Activated T-cell treated with anti-CD3 and anti-CD28 coated beads for 4 hours (primary cell): ENCODE data around the gene ASIC4.

Source experiments
- DNase-seq: peaks from one replicate; pipeline ENCODE4 v3.0.0-alpha.2; 2020

The ASIC4 gene, protein sequence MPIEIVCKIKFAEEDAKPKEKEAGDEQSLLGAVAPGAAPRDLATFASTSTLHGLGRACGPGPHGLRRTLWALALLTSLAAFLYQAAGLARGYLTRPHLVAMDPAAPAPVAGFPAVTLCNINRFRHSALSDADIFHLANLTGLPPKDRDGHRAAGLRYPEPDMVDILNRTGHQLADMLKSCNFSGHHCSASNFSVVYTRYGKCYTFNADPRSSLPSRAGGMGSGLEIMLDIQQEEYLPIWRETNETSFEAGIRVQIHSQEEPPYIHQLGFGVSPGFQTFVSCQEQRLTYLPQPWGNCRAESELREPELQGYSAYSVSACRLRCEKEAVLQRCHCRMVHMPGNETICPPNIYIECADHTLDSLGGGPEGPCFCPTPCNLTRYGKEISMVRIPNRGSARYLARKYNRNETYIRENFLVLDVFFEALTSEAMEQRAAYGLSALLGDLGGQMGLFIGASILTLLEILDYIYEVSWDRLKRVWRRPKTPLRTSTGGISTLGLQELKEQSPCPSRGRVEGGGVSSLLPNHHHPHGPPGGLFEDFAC

DNA sequence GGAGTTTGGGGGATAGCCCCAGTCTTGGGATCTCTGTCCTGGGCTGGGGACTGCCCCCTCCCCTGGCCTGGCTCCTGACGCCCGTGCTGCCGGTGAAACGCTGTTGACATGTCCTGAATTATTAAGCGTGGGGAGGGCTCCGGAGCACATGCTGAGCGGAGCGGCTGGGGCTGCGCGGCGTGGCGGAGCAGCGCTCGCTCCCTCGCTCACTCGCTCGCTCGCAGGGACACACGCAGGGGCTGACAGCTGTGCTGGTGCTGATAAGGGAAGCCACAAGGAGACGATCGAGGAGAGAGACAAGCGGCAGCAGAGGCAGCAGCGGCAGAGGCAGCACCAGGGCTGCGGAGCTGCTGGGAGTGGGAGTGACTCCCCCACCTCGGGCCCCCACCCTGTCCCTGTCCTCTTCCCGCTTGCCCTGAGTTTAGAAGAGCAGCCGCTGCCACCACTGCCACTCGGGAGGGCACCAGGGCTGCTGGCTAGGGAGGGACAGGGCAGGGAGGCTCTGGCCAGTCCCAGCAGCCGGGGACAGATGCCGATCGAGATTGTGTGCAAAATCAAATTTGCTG lies at the start of gene ASIC4:
Gene ASIC4, plus strand, starts transcription at position 287 of the 566 bp plus-strand sequence. Its CDS starts 243 bp downstream, at position 530.
- no peak for DNase-seq

DNA sequence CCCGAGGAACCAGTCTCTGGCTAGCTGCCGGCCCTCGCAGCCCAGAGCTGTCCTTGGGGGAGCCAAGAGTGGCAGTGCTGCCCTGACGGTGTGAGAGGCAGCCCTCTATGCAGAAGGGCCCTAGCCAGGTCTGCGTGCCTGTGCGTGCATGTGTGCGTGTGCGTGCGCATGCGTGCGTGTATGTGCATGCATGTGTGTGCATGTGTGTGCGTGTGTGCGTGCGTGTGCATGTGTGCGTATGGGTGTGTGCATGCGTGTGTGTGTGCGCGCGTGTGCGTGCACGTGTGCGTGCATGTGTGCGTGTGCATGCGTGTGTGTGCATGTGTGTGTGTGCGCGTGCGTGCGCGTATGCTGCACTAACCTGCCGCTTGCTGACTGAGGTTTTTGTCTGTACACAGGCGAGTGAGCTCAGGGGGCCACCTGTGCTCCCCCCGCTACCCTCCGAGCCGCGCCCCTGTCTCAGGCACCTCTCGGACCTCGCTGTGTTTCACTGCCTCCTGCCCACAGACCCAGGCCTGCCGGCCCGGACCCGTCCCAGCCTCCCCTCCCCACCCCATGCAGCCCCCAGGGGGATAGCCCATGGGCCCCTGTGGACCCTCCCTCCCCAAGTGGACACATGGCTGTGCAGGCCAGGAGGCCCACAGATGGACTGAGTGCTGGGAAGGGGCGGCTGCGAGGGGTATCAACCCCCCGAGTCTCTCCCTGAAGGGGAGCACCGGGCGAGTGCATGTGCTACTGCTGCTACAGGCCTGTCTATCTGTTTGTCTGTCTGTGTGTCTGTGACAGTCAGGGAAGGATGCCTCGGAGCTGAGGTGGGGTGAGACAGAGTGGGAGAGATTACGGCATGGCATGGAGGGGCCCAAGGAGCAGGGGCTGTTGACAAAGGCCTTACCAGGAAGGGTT lies 48.4 kb upstream of the ASIC4 start:
- no peak for DNase-seq

GRCh38 chr2:219466816-219467735 lies 47.2 kb upstream of the ASIC4 start:
- no peak for DNase-seq

DNA sequence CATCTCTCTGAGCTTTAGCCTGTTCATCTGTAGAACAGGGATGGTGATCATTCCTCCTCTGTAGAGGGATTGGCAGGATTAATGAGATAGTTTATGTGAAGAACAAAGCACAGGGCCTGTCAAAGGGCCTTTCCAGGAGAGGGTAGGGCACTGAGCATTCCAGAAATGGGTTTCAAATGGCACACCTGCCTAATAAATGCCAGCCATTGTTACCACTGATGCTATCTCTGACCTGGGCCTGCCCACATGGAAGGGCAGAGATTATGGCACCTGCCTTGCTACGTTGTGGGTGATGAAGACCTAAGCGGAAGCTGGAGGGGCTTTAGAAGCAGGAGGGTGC lies 46.6 kb upstream of the ASIC4 start:
- DNase-seq, result no peak

DNA sequence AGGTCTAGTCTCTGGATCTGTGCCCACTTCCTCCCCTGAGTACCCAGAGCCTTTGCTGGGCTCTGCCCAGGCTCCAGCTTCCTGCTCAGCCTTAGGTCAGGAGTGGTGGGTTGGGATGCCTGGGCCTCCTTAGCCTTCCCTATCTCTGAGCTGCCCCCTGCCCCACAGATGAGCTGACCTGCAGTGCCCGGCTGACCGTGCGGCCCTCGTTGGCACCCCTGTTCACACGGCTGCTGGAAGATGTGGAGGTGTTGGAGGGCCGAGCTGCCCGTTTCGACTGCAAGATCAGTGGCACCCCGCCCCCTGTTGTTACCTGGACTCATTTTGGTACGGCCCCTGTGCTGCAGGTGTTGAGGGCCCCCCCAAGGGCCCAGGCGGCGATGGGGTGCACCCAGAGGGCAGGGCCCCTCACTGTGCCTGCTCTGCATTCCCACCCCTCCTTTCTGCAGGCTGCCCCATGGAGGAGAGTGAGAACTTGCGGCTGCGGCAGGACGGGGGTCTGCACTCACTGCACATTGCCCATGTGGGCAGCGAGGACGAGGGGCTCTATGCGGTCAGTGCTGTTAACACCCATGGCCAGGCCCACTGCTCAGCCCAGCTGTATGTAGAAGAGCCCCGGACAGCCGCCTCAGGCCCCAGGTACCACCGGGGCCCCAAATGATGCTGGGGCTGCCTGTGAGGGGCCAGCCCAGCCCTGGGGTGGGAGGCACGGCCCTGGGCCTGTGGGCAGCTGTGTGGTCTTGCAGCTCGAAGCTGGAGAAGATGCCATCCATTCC lies 45.7 kb upstream of the ASIC4 start:
- DNase-seq, result no peak

GRCh38 chr2:219469186-219469724 lies 45.0 kb upstream of the ASIC4 start:
- no peak for DNase-seq

DNA sequence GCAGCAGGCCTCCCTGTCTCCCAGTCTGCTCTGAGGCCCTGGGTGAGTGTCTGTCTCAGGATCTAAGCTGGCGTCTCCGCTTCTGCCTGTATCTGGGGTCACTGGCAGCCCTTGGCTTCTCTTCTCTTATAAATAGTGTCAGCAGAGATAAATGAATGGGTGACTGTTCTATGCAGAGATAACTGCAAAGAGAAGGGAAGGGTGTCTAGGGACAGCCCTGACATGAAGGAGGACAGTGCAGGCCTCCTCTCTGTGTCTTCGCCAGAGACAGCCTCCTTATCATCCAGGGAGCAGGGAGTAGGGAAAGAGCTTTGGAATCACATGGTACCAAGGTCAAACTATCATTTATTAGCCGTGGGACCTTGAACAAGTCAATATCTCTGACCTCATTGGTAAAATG lies 43.9 kb upstream of the ASIC4 start:
- DNase-seq, result no peak

DNA sequence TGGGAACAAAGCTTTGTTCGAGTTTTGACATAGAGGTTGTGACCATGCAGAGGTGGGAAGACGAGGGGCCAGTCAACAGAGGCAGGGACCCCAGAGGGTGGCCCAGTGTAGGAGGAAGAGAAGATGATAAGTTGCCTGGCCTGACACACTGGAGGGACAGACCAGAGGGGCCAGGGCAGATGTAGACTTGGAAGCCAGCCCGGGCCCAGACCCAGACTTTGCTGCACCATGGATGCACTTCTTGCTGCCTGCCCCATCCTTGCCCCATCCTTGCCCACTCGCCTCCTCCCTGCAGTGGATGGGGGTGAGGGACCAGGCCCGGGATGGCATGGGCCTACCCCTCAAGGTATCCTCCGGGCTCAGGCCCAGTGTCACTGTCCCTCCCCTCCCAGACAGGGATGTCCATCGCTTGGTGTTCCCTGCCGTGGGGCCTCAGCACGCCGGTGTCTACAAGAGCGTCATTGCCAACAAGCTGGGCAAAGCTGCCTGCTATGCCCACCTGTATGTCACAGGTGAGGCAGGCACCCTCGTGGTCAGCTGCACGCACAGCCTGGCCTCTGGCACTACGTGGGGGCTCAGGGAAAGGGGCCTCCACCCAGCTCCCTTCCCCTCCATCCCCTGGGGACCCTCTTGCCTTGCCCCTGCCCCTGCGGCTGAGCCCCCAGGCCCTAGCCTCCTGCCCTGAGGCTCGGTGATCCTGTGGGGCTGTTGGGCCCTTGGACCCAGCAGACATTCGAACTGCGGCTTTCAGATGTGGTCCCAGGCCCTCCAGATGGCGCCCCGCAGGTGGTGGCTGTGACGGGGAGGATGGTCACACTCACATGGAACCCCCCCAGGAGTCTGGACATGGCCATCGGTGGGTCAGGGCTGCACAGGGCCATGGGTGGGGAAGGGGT lies 42.6 kb upstream of the ASIC4 start:
- no peak for DNase-seq

DNA sequence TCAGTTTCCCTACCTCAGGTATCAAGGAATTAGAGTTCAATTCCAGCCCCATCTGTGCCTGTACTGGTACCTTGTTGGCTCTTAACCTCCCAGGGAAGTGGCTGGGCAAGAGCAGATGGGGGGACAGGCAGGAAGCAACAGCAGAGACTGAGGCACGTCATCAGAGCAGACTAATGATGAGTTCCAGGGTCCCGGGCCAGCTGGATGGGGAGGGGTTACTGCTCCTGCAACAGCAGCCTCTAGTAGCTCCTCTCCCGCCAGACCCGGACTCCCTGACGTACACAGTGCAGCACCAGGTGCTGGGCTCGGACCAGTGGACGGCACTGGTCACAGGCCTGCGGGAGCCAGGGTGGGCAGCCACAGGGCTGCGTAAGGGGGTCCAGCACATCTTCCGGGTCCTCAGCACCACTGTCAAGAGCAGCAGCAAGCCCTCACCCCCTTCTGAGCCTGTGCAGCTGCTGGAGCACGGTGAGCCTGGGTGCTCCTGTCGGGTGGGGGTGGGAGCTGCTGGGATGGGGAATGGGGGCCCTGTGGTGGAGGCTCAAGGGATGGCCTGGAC lies 41.6 kb upstream of the ASIC4 start:
- no peak for DNase-seq

DNA sequence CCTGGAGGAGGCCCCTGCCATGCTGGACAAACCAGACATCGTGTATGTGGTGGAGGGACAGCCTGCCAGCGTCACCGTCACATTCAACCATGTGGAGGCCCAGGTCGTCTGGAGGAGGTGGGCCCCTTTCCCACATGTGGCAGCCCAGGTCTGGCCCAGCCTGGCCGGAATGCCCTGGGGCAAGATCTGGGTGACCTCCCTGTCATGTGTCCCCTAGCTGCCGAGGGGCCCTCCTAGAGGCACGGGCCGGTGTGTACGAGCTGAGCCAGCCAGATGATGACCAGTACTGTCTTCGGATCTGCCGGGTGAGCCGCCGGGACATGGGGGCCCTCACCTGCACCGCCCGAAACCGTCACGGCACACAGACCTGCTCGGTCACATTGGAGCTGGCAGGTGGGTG lies 40.8 kb upstream of the ASIC4 start:
- no peak for DNase-seq

DNA sequence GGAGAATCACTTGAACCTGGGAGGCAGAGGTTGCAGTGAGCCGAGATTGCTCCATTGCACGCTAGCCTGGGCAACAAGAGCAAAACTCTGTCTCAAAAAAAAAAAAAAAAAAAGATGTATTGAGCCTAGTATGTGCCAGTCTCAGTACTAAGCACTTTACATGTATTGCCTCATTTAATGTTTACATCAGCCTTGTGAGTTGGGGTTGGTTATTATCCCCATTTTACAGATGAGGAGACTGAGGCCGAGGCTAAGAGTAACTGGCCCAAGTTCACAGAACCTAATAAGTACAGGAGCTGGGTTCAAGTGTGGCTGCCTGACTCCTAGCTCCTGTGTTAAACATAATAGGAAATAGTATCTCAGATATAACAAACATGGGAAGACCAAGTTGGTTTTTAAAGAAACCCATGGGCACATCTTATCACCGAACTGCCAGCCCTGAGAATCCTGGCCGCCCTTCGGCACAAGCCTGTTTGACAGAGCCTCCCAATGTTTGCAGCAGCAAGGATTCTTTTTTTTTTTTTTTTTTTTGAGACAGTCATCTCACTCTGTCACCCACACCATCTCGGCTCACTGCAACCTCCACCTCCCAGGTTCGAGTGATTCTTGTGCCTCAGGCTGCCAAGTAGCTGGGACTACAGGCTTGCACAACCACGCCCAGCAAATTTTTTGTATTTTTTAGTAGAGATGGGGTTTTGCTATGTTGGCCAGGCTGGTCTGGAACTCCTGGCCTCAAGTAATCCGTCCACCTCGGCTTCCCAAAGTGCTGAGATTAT lies 39.8 kb upstream of the ASIC4 start:
- no peak for DNase-seq

DNA sequence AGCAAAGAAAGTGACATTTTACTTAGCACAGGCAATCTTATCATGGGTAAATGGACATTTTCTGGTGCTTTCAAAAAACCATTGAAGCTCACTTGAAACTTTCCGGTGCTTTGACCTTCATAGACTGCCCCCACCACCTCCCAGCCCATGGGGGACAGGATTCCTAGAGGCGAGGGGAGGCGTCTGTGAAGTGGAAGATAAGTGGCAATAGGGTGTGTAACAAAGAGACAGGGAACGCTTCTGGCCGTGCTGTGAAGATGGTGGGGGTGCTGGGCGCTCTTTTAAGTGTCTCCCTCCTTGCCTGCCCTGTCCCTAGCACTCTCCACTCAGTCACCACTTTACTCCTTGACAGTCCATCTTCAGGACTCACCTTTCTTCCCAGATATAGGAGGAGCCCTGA lies 39.0 kb upstream of the ASIC4 start:
- DNase-seq, result no peak

- peak; percentile 48 for DNase-seq
Observed at GRCh38 chr2:219475697-219476651, 38.3 kb upstream of the ASIC4 start.

GRCh38 chr2:219476652-219477151 lies 37.6 kb upstream of the ASIC4 start:
- no peak for DNase-seq

- no peak for DNase-seq
Observed at GRCh38 chr2:219477179-219477578, 37.1 kb upstream of the ASIC4 start.

DNA sequence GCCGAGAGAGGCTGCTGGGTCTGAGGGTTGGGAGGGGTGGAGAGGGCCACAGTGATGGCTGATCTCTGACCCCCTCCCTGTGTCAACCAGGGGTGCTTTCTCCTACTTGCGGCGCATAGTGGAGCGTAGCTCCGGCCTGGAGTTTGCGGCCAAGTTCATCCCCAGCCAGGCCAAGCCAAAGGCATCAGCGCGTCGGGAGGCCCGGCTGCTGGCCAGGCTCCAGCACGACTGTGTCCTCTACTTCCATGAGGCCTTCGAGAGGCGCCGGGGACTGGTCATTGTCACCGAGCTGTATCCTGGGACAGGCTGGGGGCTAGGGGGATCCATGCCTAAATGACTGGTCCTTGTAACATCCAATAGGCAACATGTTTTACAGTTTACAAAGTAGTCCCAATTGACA lies 36.5 kb upstream of the ASIC4 start:
- no peak for DNase-seq

DNA sequence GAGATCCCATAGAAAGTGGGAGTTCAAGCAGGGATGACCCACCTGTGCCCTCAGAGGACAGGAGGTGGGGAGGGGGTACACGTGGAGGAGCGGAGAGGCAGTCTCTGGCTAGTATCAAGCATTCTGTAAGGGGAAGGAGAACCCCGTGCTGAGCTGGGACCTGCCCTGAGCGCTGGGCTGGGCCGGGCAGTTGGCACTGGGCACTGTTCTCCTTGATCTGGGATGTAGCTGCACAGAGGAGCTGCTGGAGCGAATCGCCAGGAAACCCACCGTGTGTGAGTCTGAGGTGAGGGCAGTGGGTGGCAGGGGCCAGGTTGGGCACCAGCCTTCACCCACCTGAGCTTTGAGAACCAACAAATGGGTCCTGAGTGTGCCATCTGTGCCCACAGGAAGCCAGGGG lies 35.4 kb upstream of the ASIC4 start:
- no peak for DNase-seq

DNA sequence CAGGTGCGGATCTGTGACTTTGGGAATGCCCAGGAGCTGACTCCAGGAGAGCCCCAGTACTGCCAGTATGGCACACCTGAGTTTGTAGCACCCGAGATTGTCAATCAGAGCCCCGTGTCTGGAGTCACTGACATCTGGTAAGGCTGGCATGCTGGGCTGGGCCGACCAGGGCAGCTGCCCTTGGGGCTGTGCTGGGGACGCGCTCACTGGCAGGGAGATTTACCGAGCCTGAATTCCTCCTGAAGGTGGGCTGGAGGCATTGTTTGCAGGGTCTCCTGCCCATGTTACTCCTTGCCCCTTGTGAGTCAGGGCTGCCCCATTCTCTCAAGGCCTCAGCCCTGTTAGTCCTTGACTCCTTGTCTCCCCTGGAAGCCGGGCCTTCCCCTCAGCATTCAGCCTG lies 34.3 kb upstream of the ASIC4 start:
- no peak for DNase-seq
